SK-N-SH (cell line): ENCODE data around the gene ATG4B. TPM values are rescaled to one million over a fixed set of nuclear protein-coding genes. Genes with fewer than 3 reads are reported as not detected.
"Not testable (repeated sequence)": the region's sequence is repeated elsewhere in the genome, so short reads cannot be mapped to it uniquely, and the experiment has no call there.

Experiments used
- CTCF ChIA-PET: fragments of 300-600, 350-600 bp; formaldehyde crosslinking; extraction: SDS; loops from one replicate; lab custom pipeline; 2021; lab: Yijun Ruan, JAX
- POLR2A ChIA-PET: fragments of 350-600 bp; sonication (Branson Sonifier 250); formaldehyde crosslinking; extraction: SDS; loops from one replicate; lab custom pipeline; 2020; ENCODE audit warnings: antibody characterized with exemption, inconsistent platforms; lab: Yijun Ruan, JAX
- DNase-seq: peaks from one replicate; pipeline ENCODE4 v3.0.0; 2012
- H2AFZ ChIP-seq: fragments of 200-600 bp; sonication (generic); 2 replicates; pipeline ENCODE4 v1.8.1; 2016; ENCODE audit warnings: antibody characterized with exemption, mild to moderate bottlenecking, low read depth
- H3F3A ChIP-seq: fragments of 200-600 bp; sonication (generic); replicated peaks from 2 replicates; pipeline ENCODE3; 2016; ENCODE audit warnings: antibody characterized with exemption, mild to moderate bottlenecking; ENCODE audit not compliant: insufficient read depth
- H3K27ac ChIP-seq, 2 experiments: fragments of 200-500 bp in 1 of 2; fragments of 200-600 bp in 1 of 2; sonication (Bioruptor generic) in 1 of 2; sonication (generic), shearing (Covaris generic) in 1 of 2; 2 replicates each; pipeline versions ENCODE4 v1.5.1 to v1.6.1; 2014 to 2016; ENCODE audit warnings: low read depth in 2 of 2, inconsistent platforms in 1 of 2, low read length in 1 of 2, mild to moderate bottlenecking in 1 of 2, mixed read lengths in 1 of 2
- H3K27me3 ChIP-seq: fragments of 200-600 bp; sonication (generic), shearing (Covaris generic); 2 replicates; pipeline ENCODE4 v1.6.1; 2016; ENCODE audit warnings: mixed run types; ENCODE audit not compliant: insufficient read depth
- H3K36me3 ChIP-seq, 2 experiments: fragments of 200-500 bp in 1 of 2; fragments of 200-600 bp in 1 of 2; sonication (Bioruptor generic) in 1 of 2; sonication (generic) in 1 of 2; replicated peaks in 1 of 2; 2 replicates each; pipeline versions ENCODE3 to v1.5.1; 2014 to 2016; ENCODE audit warnings: low read length in 1 of 2, mild to moderate bottlenecking in 1 of 2; ENCODE audit not compliant: insufficient read depth in 2 of 2, control insufficient read depth in 1 of 2
- H3K4me1 ChIP-seq, 2 experiments: fragments of 200-500 bp in 1 of 2; fragments of 200-600 bp in 1 of 2; sonication (Bioruptor generic) in 1 of 2; sonication (generic), shearing (Covaris generic) in 1 of 2; 2 replicates each; pipeline versions ENCODE4 v1.5.1 to v1.6.1; 2014 to 2016; ENCODE audit warnings: low read depth in 1 of 2, low read length in 1 of 2, mixed run types in 1 of 2; ENCODE audit not compliant: insufficient read depth in 2 of 2, control insufficient read depth in 1 of 2
- H3K4me2 ChIP-seq: fragments of 200-600 bp; sonication (generic), shearing (Covaris generic); 2 replicates; pipeline ENCODE4 v1.6.1; 2017; ENCODE audit warnings: mixed run types
- H3K4me3 ChIP-seq, 2 experiments: fragments of 200-500 bp in 1 of 2; fragments of 200-600 bp in 1 of 2; sonication (Bioruptor generic) in 1 of 2; sonication (generic), shearing (Covaris generic) in 1 of 2; 2 replicates each; pipeline versions ENCODE4 v1.5.1 to v1.8.1; 2014 to 2016; ENCODE audit warnings: low read depth in 2 of 2, inconsistent platforms in 1 of 2, low read length in 1 of 2, mild to moderate bottlenecking in 1 of 2, mixed read lengths in 1 of 2, moderate library complexity in 1 of 2
- H3K79me2 ChIP-seq: fragments of 200-600 bp; sonication (generic); 2 replicates; pipeline ENCODE4 v1.8.1; 2017; ENCODE audit warnings: mild to moderate bottlenecking; ENCODE audit not compliant: insufficient read depth
- H3K9ac ChIP-seq: fragments of 200-600 bp; sonication (generic); 2 replicates; pipeline ENCODE4 v1.6.1; 2017; ENCODE audit warnings: mixed run types
- H3K9me2 ChIP-seq: fragments of 200-600 bp; sonication (generic); 2 replicates; pipeline ENCODE4 v1.6.1; 2017; ENCODE audit warnings: mixed run types
- H3K9me3 ChIP-seq: fragments of 200-600 bp; sonication (generic); 2 replicates; pipeline ENCODE4 v1.6.1; 2017; ENCODE audit warnings: mixed run types, mild to moderate bottlenecking, moderate library complexity
- H4K20me1 ChIP-seq: fragments of 200-600 bp; sonication (generic); 2 replicates; pipeline ENCODE4 v1.6.1; 2017; ENCODE audit warnings: mild to moderate bottlenecking, mixed run types; ENCODE audit not compliant: insufficient read depth
- CHD2 ChIP-seq: fragments of 150-350 bp; IDR thresholded peaks from 2 replicates; pipeline ENCODE4 v1.6.1; 2018; ENCODE audit warnings: low read length; ENCODE audit not compliant: partially characterized antibody
- FOSL2 ChIP-seq: IDR thresholded peaks from 2 replicates; pipeline ENCODE4 v1.4.0; 2012; ENCODE audit warnings: low read depth, mild to moderate bottlenecking, moderate library complexity, borderline replicate concordance
- MXI1 ChIP-seq: IDR thresholded peaks from 2 replicates; pipeline ENCODE4 v1.6.1; 2012; ENCODE audit warnings: mild to moderate bottlenecking, low read depth, low read length, improper control_type of control experiment
- PBX3 ChIP-seq: IDR thresholded peaks from 2 replicates; pipeline ENCODE4; 2012
- REST ChIP-seq: IDR thresholded peaks from 2 replicates; pipeline ENCODE4 v1.6.1; 2012; ENCODE audit warnings: mild to moderate bottlenecking, low read depth, low read length, moderate library complexity
- RFX5 ChIP-seq: IDR thresholded peaks from 2 replicates; pipeline ENCODE4 v1.6.1; 2012; ENCODE audit warnings: mild to moderate bottlenecking, improper control_type of control experiment, low read length
- TAF1 ChIP-seq: IDR thresholded peaks from 2 replicates; pipeline ENCODE4 v1.6.1; 2012; ENCODE audit warnings: low read depth, mild to moderate bottlenecking, low read length, moderate library complexity, borderline replicate concordance
- TEAD4 ChIP-seq: IDR thresholded peaks from 2 replicates; pipeline ENCODE4 v1.4.0; 2012; ENCODE audit warnings: mild to moderate bottlenecking, borderline replicate concordance; ENCODE audit not compliant: insufficient read depth
- USF1 ChIP-seq: IDR thresholded peaks from 2 replicates; pipeline ENCODE4 v1.4.0; 2012; ENCODE audit warnings: low read depth, borderline replicate concordance
- WGBS: methylation state at CpG from one replicate; pipeline ENCODE4 v1.1.6; 2017; ENCODE audit warnings: low lambda C conversion rate; 5-methylcytosine and 5-hydroxymethylcytosine counted together
- polyA plus RNA-seq, 3 experiments: library from polyadenylated mRNA; depleted of rRNA; stranded (reverse); fragments of >200 nt; gene quantifications; 2 replicates each; pipeline ENCODE4 v1.2.3, GENCODE V29; 2012

ATG4B gene
- polyA plus RNA-seq, 1 of the 3 experiments (the other 2 are of a cell fraction): 107 TPM

GRCh38 chr2:241660593-241661213 is 23.2 kb downstream of the ATG4B start:
- Histone ChIP-seq H3K36me3 (peaks cover 20 to 33% of the 10 kb centered on the region in 2 experiments), H3K4me2 (no peak overlapping the region), H4K20me1 (peaks cover 6% of the 10 kb centered on the region; the same call in 1 of the 2 replicates), H3K27ac (no peak overlapping the region), H3K4me1 (peaks cover 6 to 7% of the 10 kb centered on the region in 2 experiments; a peak in 2 of 4 replicates), H3K79me2 (no peaks in the 10 kb centered on the region), H3K27me3 (no peaks in the 10 kb centered on the region), H3K9me2 (no peaks in the 10 kb centered on the region), H2AFZ (no peak overlapping the region), H3K9me3 (no peaks in the 10 kb centered on the region), H3K4me3 (no peak overlapping the region), H3F3A (peaks cover 20% of the 10 kb centered on the region), H3K9ac (no peak overlapping the region)
- 91% methylated on average over 12 of the region's 14 CpGs for WGBS
- POLR2A ChIA-PET: no interaction called here
- TF ChIP-seq RFX5 (no peak), FOSL2 (no peak), TEAD4 (no peak), MXI1 (no peak), TAF1 (no peak)
- CTCF ChIA-PET: interaction anchor here (1.6 to 7.5 kb wide), 4 partner anchors 15 to 218 kb away, joined by 3 to 77 read pairs (median 5); no protein-coding TSS in a partner anchor
- no peak for DNase-seq

GRCh38 chr2:241662731-241663130 is 25.2 kb downstream of the ATG4B start:
- H3K36me3 ChIP-seq: peaks cover 21 to 33% of the 10 kb centered on the region in 2 experiments
- WGBS: 96% methylated on average over 24 of the region's 24 CpGs
- DNase-seq, H3K4me3 ChIP-seq, H3K79me2 ChIP-seq, H3K9me2 ChIP-seq, H3K27ac ChIP-seq, H2AFZ ChIP-seq, H3K9me3 ChIP-seq, H3K9ac ChIP-seq, H3K27me3 ChIP-seq, H3K4me2 ChIP-seq: not testable (repeated sequence)
- peaks cover 11% of the 10 kb centered on the region for H4K20me1 ChIP-seq
- H3F3A ChIP-seq: peaks cover 24% of the 10 kb centered on the region
- ChIA-PET CTCF (interaction anchor here (2.6 to 7.5 kb wide), 2 partner anchors 17 to 216 kb away, joined by 7 to 77 read pairs; no protein-coding TSS in a partner anchor), POLR2A (interaction anchor here (0.7 kb wide), 1 partner anchor 53 kb away, joined by 3 read pairs; no protein-coding TSS in a partner anchor)
- peaks cover 10 to 21% of the 10 kb centered on the region in 2 experiments; a peak in 2 of 4 replicates for H3K4me1 ChIP-seq

GRCh38 chr2:241665731-241666440 is 28.4 kb downstream of the ATG4B start:
- POLR2A ChIA-PET: interaction anchor here (0.6 kb wide), 2 partner anchors 13 to 231 kb away, joined by 3 read pairs; no protein-coding TSS in a partner anchor
- H3K9me2 ChIP-seq: no peaks in the 10 kb centered on the region
- H3K4me3 ChIP-seq: no peak overlapping the region
- peaks cover 7% of the 10 kb centered on the region for H4K20me1 ChIP-seq
- peaks cover 18 to 40% of the 10 kb centered on the region in 2 experiments for H3K36me3 ChIP-seq
- no peaks in the 10 kb centered on the region for H3K9me3 ChIP-seq
- no peaks in the 10 kb centered on the region for H3K79me2 ChIP-seq
- TF ChIP-seq USF1 (no peak), REST (no peak), RFX5 (no peak), CHD2 (no peak), PBX3 (peak; percentile 41), MXI1 (no peak)
- peaks cover 10 to 21% of the 10 kb centered on the region in 2 experiments; a peak in 2 of 4 replicates for H3K4me1 ChIP-seq
- DNase-seq: no peak
- H3F3A ChIP-seq: peaks cover 24% of the 10 kb centered on the region
- peak overlapping the region; percentile 44; the same call in 1 of the 2 replicates for H3K4me2 ChIP-seq
- H3K27ac ChIP-seq: peak overlapping the region; percentile 45 to 87; a peak in 3 of 4 replicates
- no peaks in the 10 kb centered on the region for H3K27me3 ChIP-seq
- WGBS: 74% methylated on average over 23 of the region's 23 CpGs
- H2AFZ ChIP-seq: no peak overlapping the region
- no peak overlapping the region for H3K9ac ChIP-seq
- CTCF ChIA-PET: interaction anchor here (0.5 to 3.3 kb wide), 17 partner anchors 10 to 826 kb away, joined by 3 to 32 read pairs (median 4); partner anchors contain the start of genes ATG4B, D2HGDH and DTYMK
